K562 (cell line): Measurements from ENCODE around the gene PLD5. TPM values are rescaled to one million over a fixed set of nuclear protein-coding genes. Genes with fewer than 3 reads are reported as not detected.

Experiments used
- ATAC-seq: fragments of 200-7000 bp; cut with Tn5 transposase; 3 replicates; pipeline ENCODE4 v1.9.1; 2020; ENCODE audit warnings: moderate library complexity
- BruUV-seq: library from RNA; stranded (reverse); fragments of 400-500 nt; replicated peaks from 2 replicates; lab custom pipeline; 2021; lab: Mats Ljungman, UMichigan
- CTCF ChIA-PET: fragments of 300-600 bp; formaldehyde crosslinking; extraction: SDS; loops from one replicate; lab custom pipeline; 2021; ENCODE audit warnings: low intra/inter-chr PET ratio; lab: Yijun Ruan, JAX
- POLR2A ChIA-PET: fragments of 300-600, 350-650 bp; sonication (Branson Sonifier 250); formaldehyde crosslinking; extraction: SDS; loops from one replicate; lab custom pipeline; 2021; ENCODE audit warnings: antibody characterized with exemption, inconsistent platforms; lab: Yijun Ruan, JAX
- DNase-seq, 4 experiments: peaks; one replicate each; pipeline versions ENCODE4 v3.0.0 to v3.0.0-alpha.2; 2011 to 2018; ENCODE audit warnings: low spot score in 3 of 4, mixed read lengths in 3 of 4; ENCODE audit errors: extremely low read depth in 1 of 4
- FAIRE-seq: peaks from 2 replicates; lab custom pipeline; 2011; peaks lifted over from hg19 to GRCh38; lab: Jason Lieb, UNC
- H2AFZ ChIP-seq: 2 replicates; pipeline ENCODE4 v1.6.0; 2011; ENCODE audit warnings: low read depth, low read length, control low read depth, inconsistent platforms
- H3K27ac ChIP-seq: fragments of 200-600 bp; 3 replicates; pipeline ENCODE4 v1.8.0; 2011; ENCODE audit warnings: low read depth, mild to moderate bottlenecking, control low read depth, inconsistent platforms, low read length, moderate library complexity, mixed read lengths; ENCODE audit errors: extremely low read depth
- H3K27me3 ChIP-seq, 2 experiments: fragments of 300-600 bp in 1 of 2; 2 replicates in 1 of 2; 3 replicates in 1 of 2; pipeline versions ENCODE4 v1.6.0 to v1.8.0; 2011; ENCODE audit warnings: inconsistent platforms in 2 of 2, low read length in 2 of 2, mild to moderate bottlenecking in 1 of 2, mixed read lengths in 1 of 2, moderate library complexity in 1 of 2; ENCODE audit not compliant: control insufficient read depth in 2 of 2, insufficient read depth in 2 of 2
- H3K36me3 ChIP-seq: fragments of 300-600 bp; 3 replicates; pipeline ENCODE4 v1.8.0; 2011; ENCODE audit warnings: mild to moderate bottlenecking, low read length, inconsistent platforms; ENCODE audit not compliant: control insufficient read depth, insufficient read depth
- H3K4me1 ChIP-seq, 2 experiments: fragments of 200-600 bp in 1 of 2; replicated peaks in 1 of 2; 2 replicates in 1 of 2; 3 replicates in 1 of 2; pipeline versions ENCODE4 v1.5.1 to v1.8.0; 2011; ENCODE audit warnings: inconsistent platforms in 2 of 2, low read length in 2 of 2, mild to moderate bottlenecking in 1 of 2, mixed read lengths in 1 of 2, moderate library complexity in 1 of 2; ENCODE audit not compliant: control insufficient read depth in 2 of 2, insufficient read depth in 2 of 2
- H3K4me2 ChIP-seq: 2 replicates; pipeline ENCODE4 v1.6.1; 2011; ENCODE audit warnings: low read length, control low read depth, inconsistent platforms, mixed read lengths; ENCODE audit not compliant: insufficient read depth
- H3K4me3 ChIP-seq: fragments of 200-600 bp; sonication (generic), shearing (Covaris generic); 2 replicates; pipeline ENCODE4 v1.5.1; 2016; ENCODE audit warnings: control low read depth, inconsistent platforms
- H3K79me2 ChIP-seq: fragments of 200-600 bp; 3 replicates; pipeline ENCODE4 v1.8.0; 2011; ENCODE audit warnings: low read length, inconsistent platforms; ENCODE audit not compliant: control insufficient read depth, insufficient read depth
- H3K9ac ChIP-seq, 2 experiments: 2 replicates each; pipeline versions ENCODE4 v1.6.0 to v1.6.1; 2011; ENCODE audit warnings: low read depth in 2 of 2, low read length in 2 of 2, control low read depth in 1 of 2, inconsistent platforms in 1 of 2, mild to moderate bottlenecking in 1 of 2, mixed read lengths in 1 of 2; ENCODE audit not compliant: insufficient read depth in 1 of 2
- H3K9me1 ChIP-seq: one replicate; pipeline ENCODE4 v1.6.0; 2011; ENCODE audit warnings: inconsistent platforms, mild to moderate bottlenecking, low read length, moderate library complexity; ENCODE audit not compliant: control insufficient read depth, insufficient read depth
- H3K9me3 ChIP-seq: replicated peaks from 2 replicates; pipeline ENCODE4 v1.5.1; 2011; ENCODE audit warnings: low read depth, low read length, inconsistent platforms; ENCODE audit not compliant: control insufficient read depth, insufficient read depth
- H4K20me1 ChIP-seq: replicated peaks from 2 replicates; pipeline ENCODE4 v1.6.1; 2011; ENCODE audit warnings: low read length, inconsistent platforms, mixed read lengths; ENCODE audit not compliant: control insufficient read depth, insufficient read depth
- DACH1 ChIP-seq: fragments of 450-650 bp; IDR thresholded peaks from 2 replicates; pipeline ENCODE4 v1.6.1; 2018; ENCODE audit not compliant: partially characterized antibody
- DLX4 ChIP-seq: fragments of 250-450 bp; sonication (Bioruptor Pico); IDR thresholded peaks from 2 replicates; pipeline ENCODE4 v1.6.1; 2021; ENCODE audit warnings: mild to moderate bottlenecking
- EP400 ChIP-seq: fragments of 450-650 bp; IDR thresholded peaks from 2 replicates; pipeline ENCODE4 v1.6.1; 2017; ENCODE audit warnings: antibody characterized with exemption, mild to moderate bottlenecking, moderate library complexity
- ETS1 ChIP-seq: conservative IDR thresholded peaks from 2 replicates; pipeline ENCODE4 v1.6.1; 2011; ENCODE audit warnings: low read depth, mild to moderate bottlenecking, low read length; ENCODE audit not compliant: control insufficient read depth
- LARP7 ChIP-seq: fragments of 450-650 bp; IDR thresholded peaks from 2 replicates; pipeline ENCODE4 v1.6.1; 2016
- MYBL2 ChIP-seq, 2 experiments: fragments of 450-650 bp in 1 of 2; sonication (generic) in 1 of 2; formaldehyde crosslinking in 1 of 2; IDR thresholded peaks; 2 replicates each; pipeline versions ENCODE4 v1.6.1 to v1.8.1; 2017 to 2022; ENCODE audit warnings: borderline replicate concordance in 1 of 2, inconsistent platforms in 1 of 2, low read depth in 1 of 2, mild to moderate bottlenecking in 1 of 2, missing genetic modification reagents in 1 of 2, moderate library complexity in 1 of 2
- OTX1 ChIP-seq: fragments of 450-650 bp; formaldehyde crosslinking; IDR thresholded peaks from 2 replicates; pipeline ENCODE4 v1.4.0; 2022; ENCODE audit warnings: mild to moderate bottlenecking
- POLR2AphosphoS2 ChIP-seq: IDR thresholded peaks from 2 replicates; pipeline ENCODE4 v1.6.1; 2012; ENCODE audit warnings: low read length, improper control_type of control experiment
- SLC30A9 ChIP-seq: fragments of 250-450 bp; sonication (Bioruptor Pico); IDR thresholded peaks from 2 replicates; pipeline ENCODE4 v1.8.0; 2022; ENCODE audit warnings: mild to moderate bottlenecking, moderate library complexity
- THAP7 ChIP-seq: fragments of 250-450 bp; sonication (Bioruptor Pico); IDR thresholded peaks from 2 replicates; pipeline ENCODE4 v1.5.0; 2021
- TOE1 ChIP-seq, 2 experiments: fragments of 450-650 bp in 1 of 2; sonication (generic) in 1 of 2; formaldehyde crosslinking in 1 of 2; IDR thresholded peaks; 2 replicates each; pipeline versions ENCODE4 v1.7.1 to v1.8.0; 2016 to 2022; ENCODE audit warnings: borderline replicate concordance in 2 of 2, mild to moderate bottlenecking in 2 of 2, antibody characterized with exemption in 1 of 2, inconsistent platforms in 1 of 2, low read depth in 1 of 2, missing genetic modification reagents in 1 of 2, moderate library complexity in 1 of 2
- ZNF644 ChIP-seq: fragments of 200-800 bp; sonication (Bioruptor generic); IDR thresholded peaks from 2 replicates; pipeline ENCODE4 v1.6.1; 2016; ENCODE audit warnings: low read depth, missing genetic modification characterization, missing compliant biosample characterization
- WGBS: fragments of 100-300 bp; shearing (Covaris generic); methylation state at CpG from one replicate; pipeline ENCODE4 v1.1.6; 2016; ENCODE audit warnings: low coverage, mixed read lengths; ENCODE audit not compliant: insufficient coverage; ENCODE audit errors: missing lambda C conversion rate; 5-methylcytosine and 5-hydroxymethylcytosine counted together
- in situ Hi-C: fragments of 300-500 bp; cut with MboI; formaldehyde crosslinking; loops from 4 replicates; pipeline ENCODE4 v1.15.0; 2018; ENCODE audit warnings: inconsistent platforms, mixed read lengths
- intact Hi-C: fragments of 100-400 bp; cut with micrococcal nuclease; formaldehyde crosslinking; loops from 2 replicates; pipeline ENCODE4 v1.14.2; 2022
- polyA plus RNA-seq, 8 experiments: library from polyadenylated mRNA; depleted of rRNA in 4 of 8; stranded (reverse) in 5 of 8; unstranded in 3 of 8; fragments of >200 nt; fragmentation: Nextera tagmentation in 2 of 8; fragmentation: Illumina TruSeq in 1 of 8; extraction: Ambion mirVana in 2 of 8; extraction: Trizol in 1 of 8; gene quantifications; 2 replicates each; pipeline versions ENCODE4 v1.2.1 to v1.2.3, GENCODE V29; 2011 to 2014; ENCODE audit warnings: inconsistent platforms in 1 of 8, missing spikeins in 1 of 8
- total RNA-seq, 7 experiments: library from RNA; depleted of rRNA in 6 of 7; stranded (reverse); fragments of >200 nt in 6 of 7; fragmentation: Illumina TruSeq in 2 of 7; extraction: Trizol in 2 of 7; gene quantifications; 2 replicates each; pipeline versions ENCODE4 v1.2.1 to v1.2.3, GENCODE V29; 2011 to 2021; ENCODE audit warnings: low replicate concordance in 1 of 7

PLD5 gene
- total and polyA plus RNA-seq, 9 of the 15 experiments (the other 6 are each of a cell fraction or from before 2014, with no cell fraction given): not detected

- DNase-seq (no peak), ATAC-seq (no peak), FAIRE-seq (no peak)
- CTCF ChIA-PET: no interaction called here
- no peaks in the 10 kb centered on the region for H3K9me3 ChIP-seq
- no peak overlapping the region for H2AFZ ChIP-seq
- TF ChIP-seq ZNF644 (tag) (no peak), DLX4 (CRISPR knock-in tag) (no peak), MYBL2 (IDR thresholded peaks at IDR 0.05; ENCODE audit: low read depth) (no peak), MYBL2 (CRISPR knock-in tag; IDR thresholded peaks at IDR 0.05; ENCODE audit: borderline replicate concordance) (no peak), TOE1 (IDR thresholded peaks at IDR 0.05; ENCODE audit: borderline replicate concordance) (no peak), TOE1 (CRISPR knock-in tag; IDR thresholded peaks at IDR 0.05; ENCODE audit: borderline replicate concordance, low read depth) (no peak), SLC30A9 (CRISPR knock-in tag) (no peak), ETS1 (no peak), POLR2AphosphoS2 (no peak), EP400 (no peak), OTX1 (CRISPR knock-in tag) (no peak), THAP7 (CRISPR knock-in tag) (no peak), LARP7 (no peak), DACH1 (no peak)
- H3K4me2 ChIP-seq: no peak overlapping the region
- intact Hi-C loops: no loop called here
- H3K4me3 ChIP-seq: no peak overlapping the region
- POLR2A ChIA-PET: interaction anchor here (1.1 kb wide), 1 partner anchor 8 kb away, joined by 3 read pairs; no protein-coding TSS in a partner anchor
- H3K27me3 ChIP-seq: no peaks in the 10 kb centered on the region
- no peak overlapping the region for H3K9ac ChIP-seq
- no peaks in the 10 kb centered on the region for H4K20me1 ChIP-seq
- 1% methylated on average over 11 of the region's 11 CpGs for WGBS
- BruUV-seq: no TSS peak
- no peaks in the 10 kb centered on the region for H3K36me3 ChIP-seq
- no peaks in the 10 kb centered on the region for H3K9me1 ChIP-seq
- H3K4me1 ChIP-seq: no peaks in the 10 kb centered on the region
- in situ Hi-C loops: no loop called here
- no peaks in the 10 kb centered on the region for H3K79me2 ChIP-seq
- H3K27ac ChIP-seq: no peak overlapping the region
These were observed 431.4 kb downstream of the PLD5 start for GRCh38 chr1:242093116-242093515.
